Subcutaneous adipose tissue (tissue), 4 donors: ENCODE results near the gene COL9A3. TPM values are rescaled to one million over a fixed set of nuclear protein-coding genes. Genes with fewer than 3 reads are reported as not detected.

ENCODE experiments used
- total RNA-seq, 4 donors: library from RNA; depleted of rRNA; stranded (reverse); fragments of >200 nt; gene quantifications; one replicate each; pipeline ENCODE4 v1.1.0, GENCODE V29; 2016
- TF ChIP-seq, protein P1 (sequence below): fragments of 450-650 bp; IDR thresholded peaks from one replicate; pipeline ENCODE4 v1.5.1; 2016; ENCODE audit warnings: low read depth, mild to moderate bottlenecking, control low read depth, antibody characterized with exemption, moderate library complexity

Gene COL9A3
- total RNA-seq, 4 donors from 2014 or later: 0.22 to 1.3 TPM; not detected in 2

DNA sequence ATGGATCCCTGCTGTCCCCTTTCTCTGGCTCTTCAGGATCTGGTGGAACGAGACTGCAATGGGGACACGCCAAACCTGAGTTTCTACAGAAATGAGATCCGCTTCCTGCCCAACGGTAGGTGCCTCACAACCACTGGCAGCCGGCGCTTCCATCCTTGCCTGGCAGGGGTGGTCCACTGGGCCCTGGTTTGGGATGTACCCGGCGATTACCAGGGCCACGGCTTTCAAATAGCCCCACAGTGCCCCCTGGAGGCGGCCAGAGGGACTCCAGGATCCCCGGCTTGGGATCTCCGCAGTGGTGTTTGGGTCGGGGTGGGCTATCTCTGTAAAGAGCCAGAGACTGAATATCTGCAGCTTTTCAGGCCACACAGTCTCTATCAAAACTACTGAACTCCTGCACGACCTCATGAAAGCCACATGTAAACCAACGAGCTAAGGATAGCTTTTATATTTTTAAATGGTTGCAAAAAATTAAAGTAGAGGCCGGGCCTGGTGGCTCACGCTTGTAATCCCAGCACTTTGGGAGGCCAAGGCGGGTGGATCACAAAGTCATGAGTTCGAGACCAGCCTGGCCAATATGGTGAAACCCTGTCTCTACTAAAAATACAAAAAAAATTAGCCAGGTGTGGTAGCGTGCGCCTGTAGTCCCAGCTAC, 8.5 kb upstream of the COL9A3 start:
- TF ChIP-seq, protein P1, sequence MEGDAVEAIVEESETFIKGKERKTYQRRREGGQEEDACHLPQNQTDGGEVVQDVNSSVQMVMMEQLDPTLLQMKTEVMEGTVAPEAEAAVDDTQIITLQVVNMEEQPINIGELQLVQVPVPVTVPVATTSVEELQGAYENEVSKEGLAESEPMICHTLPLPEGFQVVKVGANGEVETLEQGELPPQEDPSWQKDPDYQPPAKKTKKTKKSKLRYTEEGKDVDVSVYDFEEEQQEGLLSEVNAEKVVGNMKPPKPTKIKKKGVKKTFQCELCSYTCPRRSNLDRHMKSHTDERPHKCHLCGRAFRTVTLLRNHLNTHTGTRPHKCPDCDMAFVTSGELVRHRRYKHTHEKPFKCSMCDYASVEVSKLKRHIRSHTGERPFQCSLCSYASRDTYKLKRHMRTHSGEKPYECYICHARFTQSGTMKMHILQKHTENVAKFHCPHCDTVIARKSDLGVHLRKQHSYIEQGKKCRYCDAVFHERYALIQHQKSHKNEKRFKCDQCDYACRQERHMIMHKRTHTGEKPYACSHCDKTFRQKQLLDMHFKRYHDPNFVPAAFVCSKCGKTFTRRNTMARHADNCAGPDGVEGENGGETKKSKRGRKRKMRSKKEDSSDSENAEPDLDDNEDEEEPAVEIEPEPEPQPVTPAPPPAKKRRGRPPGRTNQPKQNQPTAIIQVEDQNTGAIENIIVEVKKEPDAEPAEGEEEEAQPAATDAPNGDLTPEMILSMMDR: no peak

DNA sequence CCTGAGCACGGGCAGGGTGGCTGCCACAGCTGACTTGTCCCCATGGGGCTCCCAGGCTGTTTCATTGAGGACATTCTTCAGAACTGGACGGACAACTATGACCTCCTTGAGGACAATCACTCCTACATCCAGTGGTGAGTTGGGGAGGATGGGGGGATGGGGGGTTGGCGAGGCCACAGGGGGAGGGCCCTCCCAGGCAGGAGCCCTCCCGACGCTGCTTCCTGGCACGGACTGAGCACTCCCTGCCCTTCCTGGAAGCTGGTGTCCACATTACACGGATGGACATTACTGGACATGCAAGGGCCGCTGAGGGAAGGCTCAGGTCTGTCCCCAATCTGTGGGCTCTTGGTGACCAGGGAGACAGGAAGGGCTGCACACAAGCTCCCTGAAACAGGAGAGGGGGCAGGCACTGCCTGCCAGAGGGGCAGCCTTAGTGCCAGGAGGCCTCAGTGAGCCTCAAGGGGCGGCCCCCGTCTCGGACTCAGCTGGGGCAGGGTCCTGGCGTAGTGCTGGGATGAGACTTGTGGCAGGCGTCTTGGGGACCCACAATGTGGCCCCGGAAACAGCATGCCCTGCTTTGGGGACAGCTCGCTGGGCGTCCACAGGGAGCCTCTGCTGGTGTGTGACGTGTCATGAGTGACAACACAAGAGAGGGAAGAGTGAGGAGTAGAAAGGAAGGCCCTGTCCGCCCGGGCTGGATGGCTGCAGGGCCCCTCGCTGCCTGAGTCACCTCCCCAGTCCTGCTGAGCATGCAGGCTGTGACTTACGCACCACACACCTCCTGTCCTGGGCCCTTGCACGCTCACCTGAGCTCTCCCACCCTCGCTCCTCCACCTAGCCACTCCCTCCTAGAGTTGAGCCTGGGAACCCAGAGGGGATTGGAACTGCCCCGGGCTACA, 7.1 kb upstream of the COL9A3 start:
- TF ChIP-seq, protein P1: no peak

DNA sequence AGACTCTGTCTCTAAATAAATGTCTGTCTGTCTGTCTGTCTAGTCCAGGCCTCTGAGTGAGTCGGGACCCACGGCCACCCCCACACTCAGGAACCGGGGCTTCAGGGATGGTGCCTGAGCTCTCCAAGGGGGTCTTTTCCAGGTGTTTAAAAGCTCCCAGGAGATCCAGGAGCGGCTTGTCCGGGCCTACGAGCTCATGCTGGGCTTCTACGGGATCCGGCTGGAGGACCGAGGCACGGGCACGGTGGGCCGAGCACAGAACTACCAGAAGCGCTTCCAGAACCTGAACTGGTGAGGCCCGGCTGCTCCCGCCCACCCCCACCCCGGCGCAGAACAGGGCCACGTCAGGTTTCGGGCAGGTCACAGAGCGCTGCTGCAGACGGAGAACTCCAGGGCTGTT, 5.5 kb upstream of the COL9A3 start:
- TF ChIP-seq, protein P1: no peak

DNA sequence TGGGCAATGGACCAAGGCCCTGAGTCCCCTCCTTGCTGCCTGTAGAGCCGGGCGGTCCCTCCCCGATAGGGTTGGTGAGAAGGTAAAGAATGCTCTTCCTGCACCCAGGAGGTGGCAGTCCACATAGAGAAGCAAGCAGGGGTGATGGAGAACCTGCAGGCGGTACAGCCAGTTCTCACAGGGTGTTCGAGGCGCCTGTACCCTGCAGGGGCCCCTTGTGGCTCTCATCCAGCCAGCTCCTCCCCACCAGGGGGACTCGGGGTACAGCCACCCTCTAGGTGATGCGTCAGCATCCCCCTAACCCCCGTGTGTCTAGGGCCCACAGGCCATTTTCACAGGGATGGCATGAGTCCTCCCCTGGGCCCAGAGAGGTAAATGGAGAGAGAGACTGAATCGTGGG, 5.1 kb upstream of the COL9A3 start:
- TF ChIP-seq, protein P1: no peak

DNA sequence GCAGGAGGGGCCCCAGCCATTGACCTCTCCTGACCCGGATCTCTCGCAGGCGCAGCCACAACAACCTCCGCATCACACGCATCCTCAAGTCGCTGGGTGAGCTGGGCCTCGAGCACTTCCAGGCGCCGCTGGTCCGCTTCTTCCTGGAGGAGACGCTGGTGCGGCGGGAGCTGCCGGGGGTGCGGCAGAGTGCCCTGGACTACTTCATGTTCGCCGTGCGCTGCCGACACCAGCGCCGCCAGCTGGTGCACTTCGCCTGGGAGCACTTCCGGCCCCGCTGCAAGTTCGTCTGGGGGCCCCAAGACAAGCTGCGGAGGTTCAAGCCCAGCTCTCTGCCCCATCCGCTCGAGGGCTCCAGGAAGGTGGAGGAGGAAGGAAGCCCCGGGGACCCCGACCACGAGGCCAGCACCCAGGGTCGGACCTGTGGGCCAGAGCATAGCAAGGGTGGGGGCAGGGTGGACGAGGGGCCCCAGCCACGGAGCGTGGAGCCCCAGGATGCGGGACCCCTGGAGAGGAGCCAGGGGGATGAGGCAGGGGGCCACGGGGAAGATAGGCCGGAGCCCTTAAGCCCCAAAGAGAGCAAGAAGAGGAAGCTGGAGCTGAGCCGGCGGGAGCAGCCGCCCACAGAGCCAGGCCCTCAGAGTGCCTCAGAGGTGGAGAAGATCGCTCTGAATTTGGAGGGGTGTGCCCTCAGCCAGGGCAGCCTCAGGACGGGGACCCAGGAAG, 4.5 kb upstream of the COL9A3 start:
- TF ChIP-seq, protein P1: no peak

DNA sequence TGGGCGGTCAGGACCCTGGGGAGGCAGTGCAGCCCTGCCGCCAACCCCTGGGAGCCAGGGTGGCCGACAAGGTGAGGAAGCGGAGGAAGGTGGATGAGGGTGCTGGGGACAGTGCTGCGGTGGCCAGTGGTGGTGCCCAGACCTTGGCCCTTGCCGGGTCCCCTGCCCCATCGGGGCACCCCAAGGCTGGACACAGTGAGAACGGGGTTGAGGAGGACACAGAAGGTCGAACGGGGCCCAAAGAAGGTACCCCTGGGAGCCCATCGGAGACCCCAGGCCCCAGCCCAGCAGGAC, 4.0 kb upstream of the COL9A3 start:
- TF ChIP-seq, protein P1: no peak

DNA sequence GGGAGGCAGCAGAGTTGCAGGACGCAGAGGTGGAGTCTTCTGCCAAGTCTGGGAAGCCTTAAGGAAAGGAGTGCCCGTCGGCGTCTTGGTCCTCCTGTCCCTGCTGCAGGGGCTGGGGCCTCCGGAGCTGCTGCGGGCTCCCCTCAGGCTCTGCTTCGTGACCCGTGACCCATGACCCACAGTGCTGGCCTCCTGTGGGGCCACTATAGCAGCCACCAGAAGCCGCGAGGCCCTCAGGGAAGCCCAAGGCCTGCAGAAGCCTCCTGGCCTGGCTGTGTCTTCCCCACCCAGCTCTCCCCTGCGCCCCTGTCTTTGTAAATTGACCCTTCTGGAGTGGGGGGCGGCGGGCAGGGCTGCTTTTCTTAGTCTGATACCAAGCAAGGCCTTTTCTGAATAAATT, 3.3 kb upstream of the COL9A3 start:
- TF ChIP-seq, protein P1: no peak
